HepG2 (cell line): ENCODE measurements around the gene CFAP210.
"Not testable (repeated sequence)": the region's sequence is repeated elsewhere in the genome, so short reads cannot be mapped to it uniquely, and the experiment has no call there.

Experiments used
- CEBPB ChIP-seq: IDR thresholded peaks from 2 replicates; pipeline ENCODE4 v1.6.1; 2011; ENCODE audit warnings: low read depth, low read length, improper control_type of control experiment, borderline replicate concordance
- EP300 ChIP-seq, 3 experiments: sonication (generic) in 1 of 3; formaldehyde crosslinking in 1 of 3; IDR thresholded peaks; 2 replicates each; pipeline versions ENCODE4 v1.5.1 to v1.6.1; 2011 to 2020; ENCODE audit warnings: low read depth in 2 of 3, low read length in 2 of 3, borderline replicate concordance in 1 of 3, improper control_type of control experiment in 1 of 3, mild to moderate bottlenecking in 1 of 3, missing genetic modification reagents in 1 of 3, moderate library complexity in 1 of 3
- MYC ChIP-seq: sonication (generic); formaldehyde crosslinking; IDR thresholded peaks from 2 replicates; pipeline ENCODE4 v1.9.0; 2021; ENCODE audit warnings: missing genetic modification reagents, borderline replicate concordance
- NR1H2 ChIP-seq: sonication (generic); formaldehyde crosslinking; IDR thresholded peaks from 2 replicates; pipeline ENCODE4 v1.8.1; 2022; ENCODE audit warnings: low read depth, missing genetic modification reagents, borderline replicate concordance
- RARA ChIP-seq: IDR thresholded peaks from 2 replicates; pipeline ENCODE4 v1.6.1; 2016; ENCODE audit warnings: missing genetic modification reagents, missing compliant biosample characterization
- TAF1 ChIP-seq: sonication (generic); formaldehyde crosslinking; IDR thresholded peaks from 2 replicates; pipeline ENCODE4 v1.4.0; 2020; ENCODE audit warnings: missing genetic modification reagents
- ZNF121 ChIP-seq: sonication (generic); formaldehyde crosslinking; IDR thresholded peaks from 2 replicates; pipeline ENCODE4 v1.5.0; 2020; ENCODE audit warnings: mild to moderate bottlenecking, missing genetic modification reagents
- ZNF468 ChIP-seq: sonication (generic); formaldehyde crosslinking; IDR thresholded peaks from 2 replicates; pipeline ENCODE4 v1.8.0; 2022; ENCODE audit warnings: mild to moderate bottlenecking, moderate library complexity, missing genetic modification reagents
- ZNF564 ChIP-seq: sonication (generic); formaldehyde crosslinking; IDR thresholded peaks from 2 replicates; pipeline ENCODE4 v1.8.1; 2023; ENCODE audit warnings: mild to moderate bottlenecking, missing genetic modification reagents
- ZNF770 ChIP-seq: sonication (generic); formaldehyde crosslinking; IDR thresholded peaks from 2 replicates; pipeline ENCODE4 v1.5.0; 2020; ENCODE audit warnings: mild to moderate bottlenecking, missing genetic modification reagents
- TF ChIP-seq, protein P1 (sequence below): IDR thresholded peaks from 2 replicates; pipeline ENCODE4 v1.6.1; 2012; ENCODE audit warnings: low read length, improper control_type of control experiment
- TF ChIP-seq, protein P2 (sequence below): sonication (generic); formaldehyde crosslinking; IDR thresholded peaks from 2 replicates; pipeline ENCODE4 v1.5.0; 2020; ENCODE audit warnings: mild to moderate bottlenecking, missing genetic modification reagents, moderate library complexity
- TF ChIP-seq, protein P3 (sequence below): IDR thresholded peaks from 2 replicates; pipeline ENCODE4 v1.6.1; 2016; ENCODE audit warnings: low read depth, missing genetic modification reagents, missing compliant biosample characterization

DNA sequence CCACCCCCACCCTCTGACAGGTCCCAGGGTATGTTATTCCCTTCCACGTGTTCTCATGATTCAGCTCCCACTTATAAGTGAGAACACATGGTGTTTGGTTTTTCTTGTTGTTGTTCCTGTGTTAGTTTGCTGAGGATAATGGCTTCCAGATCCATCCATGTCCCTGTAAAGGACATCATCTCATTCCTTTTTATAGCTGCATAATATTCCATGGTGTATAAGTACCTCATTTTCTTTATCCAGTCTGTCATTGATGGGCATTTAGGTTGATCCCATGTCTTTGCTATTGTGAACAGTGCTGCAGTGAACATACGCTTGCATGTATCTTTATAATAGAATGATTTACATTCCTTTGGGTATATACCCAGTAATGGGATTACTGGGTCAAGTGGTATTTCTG, 5.0 kb upstream of the CFAP210 start:
- TF ChIP-seq ZNF564 (CRISPR knock-in tag); EP300 (IDR thresholded peaks at IDR 0.05; ENCODE audit: low read depth in 2 of 2, low read length in 2 of 2); EP300 (CRISPR knock-in tag; IDR thresholded peaks at IDR 0.05; ENCODE audit: borderline replicate concordance); ZNF121 (CRISPR knock-in tag); NR1H2 (CRISPR knock-in tag); ZNF770 (CRISPR knock-in tag); ZNF468; TAF1 (CRISPR knock-in tag); CEBPB; MYC (CRISPR knock-in tag); RARA (CRISPR knock-in tag): not testable (repeated sequence)
- TF ChIP-seq, protein P1, sequence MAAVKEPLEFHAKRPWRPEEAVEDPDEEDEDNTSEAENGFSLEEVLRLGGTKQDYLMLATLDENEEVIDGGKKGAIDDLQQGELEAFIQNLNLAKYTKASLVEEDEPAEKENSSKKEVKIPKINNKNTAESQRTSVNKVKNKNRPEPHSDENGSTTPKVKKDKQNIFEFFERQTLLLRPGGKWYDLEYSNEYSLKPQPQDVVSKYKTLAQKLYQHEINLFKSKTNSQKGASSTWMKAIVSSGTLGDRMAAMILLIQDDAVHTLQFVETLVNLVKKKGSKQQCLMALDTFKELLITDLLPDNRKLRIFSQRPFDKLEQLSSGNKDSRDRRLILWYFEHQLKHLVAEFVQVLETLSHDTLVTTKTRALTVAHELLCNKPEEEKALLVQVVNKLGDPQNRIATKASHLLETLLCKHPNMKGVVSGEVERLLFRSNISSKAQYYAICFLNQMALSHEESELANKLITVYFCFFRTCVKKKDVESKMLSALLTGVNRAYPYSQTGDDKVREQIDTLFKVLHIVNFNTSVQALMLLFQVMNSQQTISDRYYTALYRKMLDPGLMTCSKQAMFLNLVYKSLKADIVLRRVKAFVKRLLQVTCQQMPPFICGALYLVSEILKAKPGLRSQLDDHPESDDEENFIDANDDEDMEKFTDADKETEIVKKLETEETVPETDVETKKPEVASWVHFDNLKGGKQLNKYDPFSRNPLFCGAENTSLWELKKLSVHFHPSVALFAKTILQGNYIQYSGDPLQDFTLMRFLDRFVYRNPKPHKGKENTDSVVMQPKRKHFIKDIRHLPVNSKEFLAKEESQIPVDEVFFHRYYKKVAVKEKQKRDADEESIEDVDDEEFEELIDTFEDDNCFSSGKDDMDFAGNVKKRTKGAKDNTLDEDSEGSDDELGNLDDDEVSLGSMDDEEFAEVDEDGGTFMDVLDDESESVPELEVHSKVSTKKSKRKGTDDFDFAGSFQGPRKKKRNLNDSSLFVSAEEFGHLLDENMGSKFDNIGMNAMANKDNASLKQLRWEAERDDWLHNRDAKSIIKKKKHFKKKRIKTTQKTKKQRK, result not testable (repeated sequence)
- TF ChIP-seq, protein P2, sequence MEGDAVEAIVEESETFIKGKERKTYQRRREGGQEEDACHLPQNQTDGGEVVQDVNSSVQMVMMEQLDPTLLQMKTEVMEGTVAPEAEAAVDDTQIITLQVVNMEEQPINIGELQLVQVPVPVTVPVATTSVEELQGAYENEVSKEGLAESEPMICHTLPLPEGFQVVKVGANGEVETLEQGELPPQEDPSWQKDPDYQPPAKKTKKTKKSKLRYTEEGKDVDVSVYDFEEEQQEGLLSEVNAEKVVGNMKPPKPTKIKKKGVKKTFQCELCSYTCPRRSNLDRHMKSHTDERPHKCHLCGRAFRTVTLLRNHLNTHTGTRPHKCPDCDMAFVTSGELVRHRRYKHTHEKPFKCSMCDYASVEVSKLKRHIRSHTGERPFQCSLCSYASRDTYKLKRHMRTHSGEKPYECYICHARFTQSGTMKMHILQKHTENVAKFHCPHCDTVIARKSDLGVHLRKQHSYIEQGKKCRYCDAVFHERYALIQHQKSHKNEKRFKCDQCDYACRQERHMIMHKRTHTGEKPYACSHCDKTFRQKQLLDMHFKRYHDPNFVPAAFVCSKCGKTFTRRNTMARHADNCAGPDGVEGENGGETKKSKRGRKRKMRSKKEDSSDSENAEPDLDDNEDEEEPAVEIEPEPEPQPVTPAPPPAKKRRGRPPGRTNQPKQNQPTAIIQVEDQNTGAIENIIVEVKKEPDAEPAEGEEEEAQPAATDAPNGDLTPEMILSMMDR (CRISPR knock-in tag), result not testable (repeated sequence)
- TF ChIP-seq, protein P3, sequence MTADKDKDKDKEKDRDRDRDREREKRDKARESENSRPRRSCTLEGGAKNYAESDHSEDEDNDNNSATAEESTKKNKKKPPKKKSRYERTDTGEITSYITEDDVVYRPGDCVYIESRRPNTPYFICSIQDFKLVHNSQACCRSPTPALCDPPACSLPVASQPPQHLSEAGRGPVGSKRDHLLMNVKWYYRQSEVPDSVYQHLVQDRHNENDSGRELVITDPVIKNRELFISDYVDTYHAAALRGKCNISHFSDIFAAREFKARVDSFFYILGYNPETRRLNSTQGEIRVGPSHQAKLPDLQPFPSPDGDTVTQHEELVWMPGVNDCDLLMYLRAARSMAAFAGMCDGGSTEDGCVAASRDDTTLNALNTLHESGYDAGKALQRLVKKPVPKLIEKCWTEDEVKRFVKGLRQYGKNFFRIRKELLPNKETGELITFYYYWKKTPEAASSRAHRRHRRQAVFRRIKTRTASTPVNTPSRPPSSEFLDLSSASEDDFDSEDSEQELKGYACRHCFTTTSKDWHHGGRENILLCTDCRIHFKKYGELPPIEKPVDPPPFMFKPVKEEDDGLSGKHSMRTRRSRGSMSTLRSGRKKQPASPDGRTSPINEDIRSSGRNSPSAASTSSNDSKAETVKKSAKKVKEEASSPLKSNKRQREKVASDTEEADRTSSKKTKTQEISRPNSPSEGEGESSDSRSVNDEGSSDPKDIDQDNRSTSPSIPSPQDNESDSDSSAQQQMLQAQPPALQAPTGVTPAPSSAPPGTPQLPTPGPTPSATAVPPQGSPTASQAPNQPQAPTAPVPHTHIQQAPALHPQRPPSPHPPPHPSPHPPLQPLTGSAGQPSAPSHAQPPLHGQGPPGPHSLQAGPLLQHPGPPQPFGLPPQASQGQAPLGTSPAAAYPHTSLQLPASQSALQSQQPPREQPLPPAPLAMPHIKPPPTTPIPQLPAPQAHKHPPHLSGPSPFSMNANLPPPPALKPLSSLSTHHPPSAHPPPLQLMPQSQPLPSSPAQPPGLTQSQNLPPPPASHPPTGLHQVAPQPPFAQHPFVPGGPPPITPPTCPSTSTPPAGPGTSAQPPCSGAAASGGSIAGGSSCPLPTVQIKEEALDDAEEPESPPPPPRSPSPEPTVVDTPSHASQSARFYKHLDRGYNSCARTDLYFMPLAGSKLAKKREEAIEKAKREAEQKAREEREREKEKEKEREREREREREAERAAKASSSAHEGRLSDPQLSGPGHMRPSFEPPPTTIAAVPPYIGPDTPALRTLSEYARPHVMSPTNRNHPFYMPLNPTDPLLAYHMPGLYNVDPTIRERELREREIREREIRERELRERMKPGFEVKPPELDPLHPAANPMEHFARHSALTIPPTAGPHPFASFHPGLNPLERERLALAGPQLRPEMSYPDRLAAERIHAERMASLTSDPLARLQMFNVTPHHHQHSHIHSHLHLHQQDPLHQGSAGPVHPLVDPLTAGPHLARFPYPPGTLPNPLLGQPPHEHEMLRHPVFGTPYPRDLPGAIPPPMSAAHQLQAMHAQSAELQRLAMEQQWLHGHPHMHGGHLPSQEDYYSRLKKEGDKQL (CRISPR knock-in tag), result not testable (repeated sequence)
